ENCODE results near the gene TOM1. TPM values are rescaled to one million over a fixed set of nuclear protein-coding genes. Genes with fewer than 3 reads are reported as not detected.

TOM1 gene
- total RNA-seq, 2 experiments from 2014 or later: 22.7 to 30.6 TPM

DNA sequence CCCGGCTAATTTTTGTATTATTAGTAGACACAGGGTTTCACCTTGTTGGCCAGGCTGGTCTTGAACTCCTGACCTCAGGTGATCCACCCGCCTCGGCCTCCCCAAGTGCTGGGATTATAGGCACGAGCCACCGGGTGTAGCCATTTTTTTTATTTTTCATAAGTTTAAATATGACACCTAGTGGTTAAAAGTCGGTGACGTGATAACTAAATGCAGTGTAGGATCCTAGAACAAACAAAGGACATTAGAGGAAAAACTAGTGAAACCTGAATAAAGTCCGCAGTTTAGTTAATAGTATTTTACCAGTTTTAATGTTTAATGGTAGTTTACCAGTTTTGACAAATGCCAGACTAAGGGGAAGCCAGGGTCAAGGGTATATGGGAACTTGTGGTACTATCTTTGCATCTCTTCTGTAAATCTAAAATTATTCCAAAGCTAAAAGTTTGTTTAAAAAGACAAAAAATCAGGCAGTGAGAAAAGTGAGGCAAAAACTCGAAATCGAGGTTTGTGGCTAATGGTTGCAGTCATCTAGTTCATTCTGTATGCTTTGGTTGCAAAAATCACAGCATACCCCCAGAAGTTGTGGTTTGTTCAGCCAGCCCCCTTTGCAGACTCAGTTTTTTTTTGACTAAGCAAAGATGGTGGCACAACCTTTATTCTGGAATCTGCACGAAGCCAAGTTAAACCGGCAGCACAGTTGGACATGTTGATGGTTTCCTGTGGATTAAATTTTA, 29.6 kb downstream of the TOM1 start:
- POLR2A ChIA-PET: interaction anchor here (0.6 to 1.4 kb wide), 3 partner anchors 23 to 80 kb away, joined by 3 to 4 read pairs (median 3); no protein-coding TSS in a partner anchor
- intact Hi-C loops (cut with micrococcal nuclease; ENCODE audit: unreplicated experiment): no loop called here
- H3K27ac ChIP-seq (ENCODE audit: low read depth, low read length, poor library complexity, severe bottlenecking): no peak overlapping the region
- H3K36me3 ChIP-seq (ENCODE audit: insufficient read depth, low read length): peaks cover 11% of the 10 kb centered on the region; the same call in 1 of the 2 replicates
- H3K9me2 ChIP-seq (ENCODE audit: insufficient read depth, low read length): no peaks in the 10 kb centered on the region
- H3K9me3 ChIP-seq (ENCODE audit: low read length): no peaks in the 10 kb centered on the region
- no peak for DNase-seq (ENCODE audit: low spot score)
- BruUV-seq (replicated peaks): no TSS peak
- TF ChIP-seq CTCF (conservative IDR thresholded peaks at IDR 0.05; ENCODE audit: low read length): peak; percentile 56
- TF ChIP-seq EZH2phosphoT487 (IDR thresholded peaks at IDR 0.05; ENCODE audit: borderline replicate concordance, low read depth, low read length): no peak
- H4K20me1 ChIP-seq (ENCODE audit: insufficient read depth, low read length): no peaks in the 10 kb centered on the region
- no peak overlapping the region for H2AFZ ChIP-seq (ENCODE audit: low read length)
- H3K4me2 ChIP-seq (ENCODE audit: low read length): no peak overlapping the region
- CTCF ChIA-PET (ENCODE audit: unreplicated experiment): no interaction called here
- H3K4me3 ChIP-seq (ENCODE audit: low read depth, low read length, poor library complexity, severe bottlenecking): no peak overlapping the region
- H3K79me2 ChIP-seq (ENCODE audit: insufficient read depth, low read depth, low read length): no peaks in the 10 kb centered on the region
- H3K4me1 ChIP-seq (ENCODE audit: insufficient read depth, low read length, poor library complexity, severe bottlenecking): peaks cover 18% of the 10 kb centered on the region

- DNase-seq (ENCODE audit: low spot score): peak; percentile 54
- Histone ChIP-seq H3K27ac (ENCODE audit: low read depth, low read length, poor library complexity, severe bottlenecking) (no peak overlapping the region), H3K36me3 (ENCODE audit: insufficient read depth, low read length) (peaks cover 17% of the 10 kb centered on the region; the same call in 1 of the 2 replicates), H3K4me1 (ENCODE audit: insufficient read depth, low read length, poor library complexity, severe bottlenecking) (peaks cover 19% of the 10 kb centered on the region), H3K4me3 (ENCODE audit: low read depth, low read length, poor library complexity, severe bottlenecking) (peak overlapping the region; percentile 15), H3K4me2 (ENCODE audit: low read length) (peak overlapping the region; percentile 53), H4K20me1 (ENCODE audit: insufficient read depth, low read length) (no peaks in the 10 kb centered on the region), H2AFZ (ENCODE audit: low read length) (peak overlapping the region; percentile 27; the same call in 1 of the 2 replicates), H3K9me3 (ENCODE audit: low read length) (no peaks in the 10 kb centered on the region), H3K79me2 (ENCODE audit: insufficient read depth, low read depth, low read length) (no peaks in the 10 kb centered on the region), H3K9me2 (ENCODE audit: insufficient read depth, low read length) (no peaks in the 10 kb centered on the region)
- intact Hi-C loops (cut with micrococcal nuclease; ENCODE audit: unreplicated experiment): loop anchor here (5.0 kb wide), 1 partner anchor 73 kb away; the partner anchor contains the start of gene HMGXB4
- ChIA-PET CTCF (ENCODE audit: unreplicated experiment) (no interaction called here), POLR2A (interaction anchor here (0.6 to 1.4 kb wide), 5 partner anchors 9 to 79 kb away, joined by 3 to 5 read pairs (median 4); no protein-coding TSS in a partner anchor)
- no peak for TF ChIP-seq EZH2phosphoT487 (IDR thresholded peaks at IDR 0.05; ENCODE audit: borderline replicate concordance, low read depth, low read length)
- no peak for TF ChIP-seq CTCF (conservative IDR thresholded peaks at IDR 0.05; ENCODE audit: low read length)
- BruUV-seq (replicated peaks): TSS peak; percentile 44
Measured at GRCh38 chr22:35330258-35330861, 30.7 kb downstream of the TOM1 start.

All from OCI-LY7 (cell line).